ENCODE measurements around the gene ADAMTS17. TPM values are rescaled to one million over a fixed set of nuclear protein-coding genes. Genes with fewer than 3 reads are reported as not detected.

Gene ADAMTS17
- total RNA-seq, 1 experiment from 2014 or later = 1.8 TPM

GRCh38 chr15:99955181-99955525 is 386.6 kb downstream of the ADAMTS17 start (continued):
- TF ChIP-seq ATF6 (CRISPR knock-in tag; IDR thresholded peaks at IDR 0.05) = no peak
- no peak for TF ChIP-seq NFYB (CRISPR knock-in tag; conservative IDR thresholded peaks at IDR 0.05; ENCODE audit: low read depth)
- no peak for TF ChIP-seq ZSCAN18 (CRISPR knock-in tag; IDR thresholded peaks at IDR 0.05)
- no peak for TF ChIP-seq RELA (CRISPR knock-in tag; IDR thresholded peaks at IDR 0.05; ENCODE audit: borderline replicate concordance)

GRCh38 chr15:99954361-99955180 is 387.2 kb downstream of the ADAMTS17 start:
- ChIA-PET CTCF (no interaction called here), POLR2A (interaction anchor here (1.4 kb wide), 1 partner anchor 384 kb away, joined by 3 read pairs; no protein-coding TSS in a partner anchor)
- H3K9me3 Mint-ChIP-seq = peaks cover 8% of the 10 kb centered on the region
- no peaks in the 10 kb centered on the region for H3K36me3 Mint-ChIP-seq
- TF ChIP-seq FOXK1 (CRISPR knock-in tag; IDR thresholded peaks at IDR 0.05) = no peak
- no peak for TF ChIP-seq TEAD4 (CRISPR knock-in tag; IDR thresholded peaks at IDR 0.05)
- TF ChIP-seq GABPB1 (CRISPR knock-in tag; IDR thresholded peaks at IDR 0.05) = no peak
- no peak for TF ChIP-seq ETV6 (CRISPR knock-in tag; IDR thresholded peaks at IDR 0.05)
- no peak for TF ChIP-seq NFYB (CRISPR knock-in tag; conservative IDR thresholded peaks at IDR 0.05; ENCODE audit: low read depth)
- no peak for TF ChIP-seq IRF1 (CRISPR knock-in tag; IDR thresholded peaks at IDR 0.05)
- TF ChIP-seq NR1H2 (CRISPR knock-in tag; IDR thresholded peaks at IDR 0.05) = no peak
- no peak for TF ChIP-seq FOXP1 (CRISPR knock-in tag; IDR thresholded peaks at IDR 0.05; ENCODE audit: borderline replicate concordance)
- TF ChIP-seq E2F4 (CRISPR knock-in tag; IDR thresholded peaks at IDR 0.05; ENCODE audit: borderline replicate concordance, low read depth) = no peak
- ATAC-seq = no peak
- H3K27me3 Mint-ChIP-seq (ENCODE audit: low read depth) = 0 out of 2 replicates have a peak, but pooled peaks cover 1% of the 10 kb centered on the region
- DNase-seq (ENCODE audit: low spot score) = no peak
- no peak overlapping the region for H3K27ac Mint-ChIP-seq
- H3K4me3 Mint-ChIP-seq = no peak overlapping the region
- peaks cover 5% of the 10 kb centered on the region; the same call in 1 of the 2 replicates for H3K4me1 Mint-ChIP-seq

GRCh38 chr15:99953886-99954285 is 387.9 kb downstream of the ADAMTS17 start:
- H3K4me3 Mint-ChIP-seq = no peak overlapping the region
- H3K27me3 Mint-ChIP-seq (ENCODE audit: low read depth) = no peaks in the 10 kb centered on the region
- H3K36me3 Mint-ChIP-seq = no peaks in the 10 kb centered on the region
- no peak overlapping the region for H3K27ac Mint-ChIP-seq
- ChIA-PET CTCF (no interaction called here), POLR2A (interaction anchor here (1.4 kb wide), 1 partner anchor 385 kb away, joined by 3 read pairs; no protein-coding TSS in a partner anchor)
- ATAC-seq (no peak), DNase-seq (ENCODE audit: low spot score) (no peak)
- peaks cover 13% of the 10 kb centered on the region for H3K9me3 Mint-ChIP-seq
- no peak for TF ChIP-seq RELA (CRISPR knock-in tag; IDR thresholded peaks at IDR 0.05; ENCODE audit: borderline replicate concordance)
- no peak for TF ChIP-seq ZNF396 (CRISPR knock-in tag; IDR thresholded peaks at IDR 0.05; ENCODE audit: borderline replicate concordance)
- TF ChIP-seq IRF2 (CRISPR knock-in tag; IDR thresholded peaks at IDR 0.05; ENCODE audit: borderline replicate concordance, low read depth) = no peak
- TF ChIP-seq SMAD4 (CRISPR knock-in tag; IDR thresholded peaks at IDR 0.05) = no peak
- TF ChIP-seq MXD4 (CRISPR knock-in tag; IDR thresholded peaks at IDR 0.05; ENCODE audit: borderline replicate concordance) = no peak
- no peak for TF ChIP-seq ELF4 (CRISPR knock-in tag; IDR thresholded peaks at IDR 0.05; ENCODE audit: low read depth)
- TF ChIP-seq ATF1 (CRISPR knock-in tag; IDR thresholded peaks at IDR 0.05) = no peak
- TF ChIP-seq ZNF416 (CRISPR knock-in tag; IDR thresholded peaks at IDR 0.05) = no peak
- no peak for TF ChIP-seq ETV6 (CRISPR knock-in tag; IDR thresholded peaks at IDR 0.05)
- TF ChIP-seq ZNF232 (CRISPR knock-in tag; IDR thresholded peaks at IDR 0.05) = no peak
- no peak for TF ChIP-seq RORB (CRISPR knock-in tag; IDR thresholded peaks at IDR 0.05)
- H3K4me1 Mint-ChIP-seq = peaks cover 5% of the 10 kb centered on the region; the same call in 1 of the 2 replicates
